Muscle of back (tissue), 11 donors: ENCODE measurements around the gene WDFY3. TPM values are rescaled to one million over a fixed set of nuclear protein-coding genes. Genes with fewer than 3 reads are reported as not detected.
A peak's percentile ranks its signal among the peaks of the same experiment; 100 is the strongest.
"Not testable (repeated sequence)": the region's sequence is repeated elsewhere in the genome, so short reads cannot be mapped to it uniquely, and the experiment has no call there.

Source experiments
- DNase-seq, 3 donors: peaks; one replicate each; pipeline versions ENCODE4 v3.0.0 to v3.0.0-alpha.2; 2013
- polyA plus RNA-seq, 10 donors: library from polyadenylated mRNA; unstranded; fragments of 120-200 nt; gene quantifications; one replicate each; pipeline ENCODE4 v1.2.1, GENCODE V29; 2013; ENCODE audit not compliant: insufficient read length in 10 of 10

WDFY3 gene
- polyA plus RNA-seq, 10 donors = 17.1 to 25.0 (median 22.3) TPM

DNA sequence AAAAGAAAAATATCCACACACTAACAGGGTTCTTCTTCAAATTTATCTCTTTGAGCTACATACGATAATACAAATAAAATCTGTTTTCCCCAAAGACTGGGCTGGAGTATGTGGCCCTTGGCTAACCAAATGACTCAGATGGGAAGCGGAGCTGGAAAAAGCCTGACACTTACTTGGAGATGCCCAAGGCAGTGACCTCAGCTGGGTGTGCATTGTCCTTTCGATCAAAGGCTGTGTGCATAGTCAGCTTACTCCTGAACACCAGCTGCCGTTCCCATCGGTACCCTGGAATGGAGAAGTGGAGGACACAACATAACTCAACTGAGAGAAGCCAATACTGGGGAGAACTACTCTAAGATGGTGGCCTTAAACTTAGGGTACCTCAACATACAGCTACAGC lies 288.5 kb downstream of the WDFY3 start:
- no peak for DNase-seq

DNA sequence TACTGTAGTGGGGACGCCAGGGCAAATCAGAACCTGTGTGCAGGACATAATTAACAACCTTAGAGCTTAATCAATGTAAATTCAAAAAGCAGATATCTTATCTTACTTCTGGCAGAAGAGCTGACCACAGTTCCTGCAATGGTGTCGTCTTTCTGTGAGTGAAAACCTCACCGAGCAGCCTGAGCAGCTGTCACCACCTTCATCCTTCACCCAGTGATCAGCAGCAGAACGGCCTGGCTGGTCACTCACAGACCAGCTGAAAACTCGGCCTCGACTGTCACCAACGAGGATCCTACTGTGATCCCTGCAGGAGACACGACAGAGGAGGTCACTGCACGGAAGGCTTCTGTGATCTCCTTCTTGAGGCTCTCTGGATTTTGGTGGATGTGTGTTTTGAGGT lies 289.4 kb downstream of the WDFY3 start:
- DNase-seq = no peak

DNA sequence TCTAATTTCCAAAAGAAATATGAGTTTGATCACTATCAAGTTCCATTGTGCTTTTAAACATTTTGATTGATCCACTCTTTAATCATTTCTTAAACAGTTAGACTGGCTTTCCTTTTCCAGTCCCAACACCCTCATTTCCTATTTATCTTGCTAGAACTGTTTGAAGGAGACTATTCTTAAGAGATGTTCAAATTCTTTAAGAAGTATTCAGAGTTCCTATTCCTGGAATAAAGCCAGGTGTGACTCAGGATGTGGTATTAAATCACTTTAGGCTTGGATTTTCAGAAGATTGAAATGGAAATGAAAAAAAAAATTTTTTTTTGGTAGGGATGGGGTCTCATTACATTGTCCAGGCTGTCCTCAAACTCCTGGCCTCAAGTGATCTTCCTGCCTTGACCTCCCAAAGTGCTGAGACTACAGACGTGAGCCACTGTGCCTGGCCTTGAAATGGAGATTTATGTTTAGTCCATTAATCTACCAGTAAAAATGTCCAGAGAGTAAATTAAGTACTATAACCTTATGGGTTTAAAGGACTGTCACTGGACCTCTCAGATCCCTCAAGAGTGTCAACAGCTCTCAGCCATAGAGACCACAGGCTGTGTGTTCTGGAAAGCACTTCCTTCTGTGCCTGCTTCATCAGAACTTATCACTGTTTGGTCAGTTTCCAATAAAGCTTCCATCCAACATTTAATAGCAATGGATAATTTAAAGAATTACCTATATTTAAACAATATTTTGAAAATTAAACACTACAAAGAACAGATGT lies 292.8 kb downstream of the WDFY3 start:
- peak in 1 of 3 donors; percentile 79 for DNase-seq

DNA sequence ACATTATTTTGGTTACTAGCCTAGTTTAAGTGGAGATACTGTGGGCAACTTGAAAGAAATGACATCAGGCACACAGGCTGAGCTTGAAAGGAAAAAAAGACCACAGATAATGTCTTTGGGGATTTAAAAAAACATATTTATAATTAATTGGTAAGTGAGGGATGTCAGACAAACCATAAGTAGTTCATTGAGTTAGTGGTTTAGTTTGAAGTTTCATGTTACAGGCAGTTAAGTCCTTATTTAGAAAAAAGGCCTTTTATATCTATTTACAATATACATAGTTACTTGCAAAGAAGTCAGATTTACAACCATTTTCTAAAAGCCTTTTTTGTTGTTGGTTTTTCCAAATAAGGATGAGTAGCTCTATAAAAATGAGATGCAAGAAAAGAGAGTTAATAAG lies 294.3 kb downstream of the WDFY3 start:
- DNase-seq = no peak

DNA sequence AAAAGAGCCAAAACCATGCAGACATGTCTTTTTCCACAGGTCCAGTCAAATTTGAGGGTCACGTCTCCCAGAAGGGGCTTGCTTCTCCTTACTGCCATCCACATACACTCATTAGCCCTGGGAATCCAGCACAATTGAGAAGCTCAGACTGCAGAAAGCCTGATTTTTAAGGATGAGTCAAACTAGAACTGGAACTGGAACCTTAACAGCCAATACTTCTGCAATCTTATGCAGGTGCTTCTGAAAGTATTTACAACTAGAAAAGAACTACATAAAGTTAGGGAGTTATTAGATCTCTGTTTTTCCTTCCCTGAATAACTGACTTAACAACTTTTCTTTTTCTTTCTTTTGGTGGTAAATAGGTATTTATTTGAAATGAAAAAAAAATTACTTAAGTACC lies 297.3 kb downstream of the WDFY3 start:
- DNase-seq = no peak

DNA sequence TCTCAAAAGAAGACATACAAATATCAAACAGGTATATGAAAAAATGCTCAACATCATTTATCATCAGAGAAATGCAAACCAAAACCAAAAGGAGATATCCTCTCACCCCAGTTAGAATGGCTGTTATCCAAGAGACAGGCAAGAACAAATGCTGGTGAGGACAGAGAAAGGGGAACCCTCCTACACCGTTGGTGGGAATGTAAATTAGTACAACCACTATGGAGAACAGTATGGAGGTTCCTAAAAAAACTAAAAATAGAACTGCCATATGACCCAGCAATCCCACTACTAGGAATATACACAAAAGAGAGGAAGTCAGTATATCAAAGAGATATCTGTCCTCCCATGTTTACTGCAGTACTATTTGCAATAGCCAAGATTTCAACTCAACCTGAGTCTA lies 300.1 kb downstream of the WDFY3 start:
- no peak for DNase-seq

DNA sequence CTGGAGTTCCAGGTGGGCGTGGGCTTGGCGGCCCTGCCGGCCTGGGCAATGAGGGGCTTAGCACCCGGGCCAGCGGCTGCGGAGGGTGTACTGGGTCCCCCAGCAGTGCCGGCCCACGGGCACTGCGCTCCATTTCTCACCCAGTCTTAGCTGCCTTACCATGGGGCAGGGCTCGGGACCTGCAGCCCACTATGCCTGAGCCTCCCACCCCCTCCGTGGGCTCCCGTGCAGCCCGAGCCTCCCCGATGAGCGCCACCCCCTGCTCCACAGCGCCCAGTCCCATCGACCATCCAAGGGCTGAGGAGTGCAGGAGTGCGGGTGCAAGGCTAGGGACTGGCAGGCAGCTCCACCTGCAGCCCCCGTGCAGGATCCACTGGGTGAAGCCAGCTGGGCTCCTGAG lies 301.7 kb downstream of the WDFY3 start:
- not testable (repeated sequence) for DNase-seq

DNA sequence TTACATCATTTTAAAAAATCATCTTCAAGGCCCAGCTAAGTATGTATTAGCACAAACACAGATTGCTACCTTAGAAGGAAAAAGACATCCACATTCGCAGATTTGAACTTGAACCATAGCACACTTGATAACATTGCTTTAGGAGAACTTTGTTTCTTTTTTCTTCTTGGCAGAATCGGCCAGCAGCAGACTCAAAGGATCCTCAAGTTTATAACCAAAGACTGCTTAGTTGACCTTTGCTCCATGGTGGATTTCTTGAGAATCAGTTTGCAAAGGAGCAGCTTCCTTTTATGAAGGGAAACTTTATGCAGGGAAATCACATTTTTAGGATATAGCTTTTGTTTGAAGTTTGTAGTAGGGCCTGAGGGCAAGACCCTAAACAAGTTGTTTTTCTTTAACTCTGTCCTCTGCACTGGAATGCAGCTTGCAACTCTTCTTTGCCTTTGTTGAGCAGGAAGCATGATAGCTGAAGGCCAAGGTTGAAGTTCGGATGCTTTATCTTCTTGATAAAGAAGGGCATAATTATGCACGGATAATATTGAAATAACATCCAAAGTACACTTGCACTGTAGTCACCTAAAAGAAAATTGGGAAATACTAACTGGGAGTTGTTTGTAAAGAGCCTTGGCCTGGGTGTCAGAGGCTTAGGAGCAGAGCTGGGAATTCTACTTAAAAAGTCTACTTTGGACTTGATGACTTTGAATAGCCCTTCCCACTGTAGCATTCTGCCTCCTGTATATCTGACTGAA lies 305.1 kb downstream of the WDFY3 start:
- DNase-seq = no peak

DNA sequence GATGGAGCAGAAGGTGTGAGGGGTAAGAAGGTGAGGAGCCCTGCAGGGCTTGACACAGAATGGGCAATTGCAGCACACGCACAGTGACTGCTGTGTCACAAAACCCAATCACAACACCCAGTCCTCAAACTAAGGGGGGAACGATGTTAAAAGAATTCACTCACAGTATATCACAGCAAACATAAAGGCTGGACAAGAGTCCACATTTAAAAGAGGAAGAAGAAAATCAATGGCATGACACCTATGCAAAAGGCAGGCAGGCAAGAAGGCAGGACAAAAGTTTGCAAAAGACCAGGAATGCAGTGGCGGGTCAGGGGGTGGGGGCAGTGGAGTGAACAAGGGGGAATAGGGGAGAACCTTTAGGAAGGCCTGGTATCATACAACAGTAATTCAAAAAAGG lies 305.9 kb downstream of the WDFY3 start:
- DNase-seq = no peak

DNA sequence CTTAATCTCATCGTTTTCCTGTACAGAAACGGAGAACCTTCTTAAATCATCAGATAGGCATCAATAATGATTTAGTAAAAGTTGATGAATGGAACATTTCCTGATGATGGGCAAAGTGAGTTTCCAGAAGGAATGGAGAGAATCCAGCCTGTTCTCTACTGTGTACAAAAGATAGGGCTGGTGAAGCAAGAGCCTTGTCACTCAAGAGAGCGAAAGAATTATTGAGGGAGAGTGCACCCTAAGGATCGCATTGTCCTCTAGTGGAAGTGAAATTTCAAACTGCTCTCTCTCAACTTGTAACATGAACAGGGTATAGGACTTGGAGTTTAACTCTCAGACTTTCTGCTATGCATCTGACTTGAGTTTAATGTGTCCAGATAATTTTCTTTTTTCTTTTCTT lies 314.0 kb downstream of the WDFY3 start:
- DNase-seq = no peak

DNA sequence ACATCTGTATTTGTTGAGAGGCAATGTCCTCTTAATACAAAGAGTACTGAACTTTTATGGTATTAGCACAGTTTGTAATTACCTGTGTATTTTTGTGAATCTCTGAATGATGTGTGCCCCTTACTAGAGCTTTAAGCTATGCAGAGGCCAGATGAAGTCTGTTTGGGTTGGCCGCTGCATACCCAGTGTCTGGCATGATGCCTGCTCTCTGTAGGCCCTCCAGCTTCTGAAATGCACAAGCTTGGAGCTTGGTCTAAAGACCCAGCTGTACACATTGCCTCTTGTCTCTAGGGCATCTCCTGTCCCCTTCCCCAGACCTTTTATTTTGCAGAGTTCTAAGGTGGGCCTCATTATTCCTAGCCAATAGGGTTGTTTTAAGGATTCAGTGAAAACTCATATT lies 315.0 kb downstream of the WDFY3 start:
- no peak for DNase-seq

DNA sequence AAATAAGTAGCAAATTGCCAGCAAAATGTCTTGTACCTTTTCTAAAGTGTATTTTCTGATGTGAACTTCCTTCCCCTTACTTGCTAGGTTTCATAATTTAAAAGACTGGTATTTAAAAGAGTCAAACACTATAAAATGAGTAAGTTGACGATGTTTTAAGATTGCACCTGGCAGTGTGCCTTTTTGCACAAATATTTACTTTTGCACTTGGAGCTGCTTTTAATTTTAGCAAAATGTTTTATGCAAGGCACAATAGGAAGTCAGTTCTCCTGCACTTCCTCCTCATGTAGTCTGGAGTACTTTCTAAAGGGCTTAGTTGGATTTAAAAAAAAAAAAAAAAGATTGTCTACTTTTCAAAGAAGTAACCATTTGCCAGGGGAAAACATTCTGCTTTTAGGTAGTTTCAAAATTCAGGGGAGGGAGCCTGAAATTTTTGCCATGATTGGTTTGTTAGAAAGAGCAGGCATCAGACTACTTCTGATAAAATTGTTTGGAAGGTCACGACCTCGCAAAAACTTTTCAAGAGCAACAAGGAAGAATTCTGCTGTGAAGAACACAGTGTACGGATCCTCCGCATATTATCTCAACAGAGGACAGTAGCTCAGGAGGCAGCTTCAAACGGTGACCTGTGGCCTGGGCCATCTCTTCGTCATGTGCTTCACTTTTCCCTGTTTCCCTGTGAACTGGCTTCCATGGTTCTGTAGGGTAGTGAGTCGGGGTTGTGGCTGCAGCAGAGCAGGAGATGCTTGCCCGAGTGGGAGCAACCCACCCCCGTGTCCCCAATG lies 317.4 kb downstream of the WDFY3 start:
- no peak for DNase-seq

DNA sequence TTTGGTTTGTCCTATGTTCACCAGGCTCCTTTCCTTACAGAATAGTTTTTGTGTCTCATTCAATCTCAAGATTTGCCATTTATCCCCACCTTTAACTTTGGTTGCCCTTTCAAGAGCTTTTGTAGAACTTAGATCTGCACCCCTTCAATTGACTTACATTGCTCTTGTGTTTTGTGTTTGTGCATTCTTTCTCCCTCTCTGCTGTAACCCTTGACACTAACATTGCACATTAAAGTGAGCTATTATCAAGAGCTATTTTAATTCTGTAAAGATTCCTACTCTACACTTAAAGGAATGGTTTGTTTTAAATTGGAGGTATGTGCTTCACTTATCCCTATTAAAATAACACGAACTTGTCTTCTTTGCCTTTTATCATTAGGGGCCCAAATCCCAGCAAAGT lies 318.3 kb downstream of the WDFY3 start:
- no peak for DNase-seq

DNA sequence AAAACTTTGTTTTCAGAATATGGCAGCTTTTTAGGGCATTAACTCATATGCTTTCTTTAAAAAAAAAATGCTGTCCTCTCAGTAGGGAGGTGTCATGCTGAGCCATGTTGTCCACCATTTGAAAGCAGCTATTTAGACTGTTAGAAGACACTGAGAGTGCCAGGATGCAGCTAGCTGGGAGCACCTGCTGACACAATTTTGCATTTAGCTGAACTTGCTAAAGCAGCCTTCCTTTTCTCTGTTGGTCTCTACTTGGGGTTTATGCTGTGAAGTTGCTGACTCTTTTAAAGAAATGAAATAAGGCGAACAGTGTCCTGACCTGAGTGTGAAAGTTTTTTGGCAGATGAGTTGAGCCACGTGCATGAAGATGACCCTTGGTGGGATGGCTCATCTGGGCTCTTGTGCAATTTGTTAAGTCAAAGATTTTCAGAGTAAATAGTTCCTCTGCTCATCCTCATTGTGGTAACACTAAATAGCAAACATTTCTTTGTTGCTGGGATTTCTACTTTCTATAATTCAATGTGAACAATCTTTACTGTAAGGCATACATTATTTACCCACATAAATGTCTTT lies 319.1 kb downstream of the WDFY3 start:
- DNase-seq = peak in 2 of 3 donors; percentile 2 to 6

DNA sequence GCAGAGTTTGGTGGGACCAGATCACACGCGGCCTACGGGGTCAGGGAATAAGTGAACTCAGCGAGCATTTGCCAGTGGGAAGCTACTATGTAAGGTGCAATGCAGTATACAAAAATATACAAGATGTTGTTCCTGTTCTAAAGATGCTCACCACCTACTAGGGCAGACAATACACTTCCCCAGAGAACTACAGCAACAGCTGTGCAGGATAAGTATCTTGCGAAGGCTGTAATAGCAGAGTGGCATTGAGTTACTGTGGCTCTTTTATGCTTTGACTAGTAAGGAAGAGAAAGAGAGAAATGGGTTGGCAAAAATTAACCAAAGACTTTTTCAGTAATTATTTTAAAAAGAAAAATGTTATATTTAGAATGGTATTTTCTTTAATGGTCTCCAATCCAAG lies 322.4 kb downstream of the WDFY3 start:
- no peak for DNase-seq

DNA sequence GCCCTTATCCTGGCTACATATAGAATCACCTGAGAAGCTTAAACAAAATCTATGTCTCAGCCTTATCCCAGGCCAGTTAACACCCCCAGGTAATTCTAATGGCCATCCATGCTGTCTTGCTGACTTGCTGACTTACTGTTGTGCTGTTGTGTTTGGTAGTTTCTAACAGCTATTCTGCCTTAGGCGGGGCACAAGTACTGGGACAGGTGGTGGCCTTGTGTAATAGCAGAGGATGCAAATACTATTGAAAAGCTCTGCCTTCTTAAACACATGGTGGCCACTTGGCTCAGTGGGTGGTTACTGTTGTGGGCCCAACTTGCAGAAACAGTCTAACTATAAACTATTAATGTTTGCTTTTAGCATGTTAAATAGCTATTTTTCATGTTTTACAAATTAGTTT lies 327.3 kb downstream of the WDFY3 start:
- no peak for DNase-seq

DNA sequence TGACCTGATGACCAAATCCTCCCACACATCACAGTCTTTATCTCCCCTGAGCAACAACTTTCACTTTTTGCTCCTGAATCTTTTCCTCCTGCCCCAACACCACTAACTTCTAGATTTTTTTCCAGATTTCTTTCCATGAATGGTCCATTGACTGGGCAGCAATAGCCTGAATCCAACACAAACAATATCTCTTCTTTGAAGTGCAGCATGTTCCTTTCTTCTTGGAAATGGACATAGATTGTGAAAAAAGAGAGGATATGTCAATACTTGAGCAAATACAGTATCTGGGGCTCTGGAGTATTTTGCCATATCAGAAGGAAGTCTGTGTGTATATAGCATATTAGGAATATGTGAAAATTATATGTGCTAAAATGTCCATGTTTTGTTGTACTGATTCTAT lies 328.4 kb downstream of the WDFY3 start:
- DNase-seq = no peak

DNA sequence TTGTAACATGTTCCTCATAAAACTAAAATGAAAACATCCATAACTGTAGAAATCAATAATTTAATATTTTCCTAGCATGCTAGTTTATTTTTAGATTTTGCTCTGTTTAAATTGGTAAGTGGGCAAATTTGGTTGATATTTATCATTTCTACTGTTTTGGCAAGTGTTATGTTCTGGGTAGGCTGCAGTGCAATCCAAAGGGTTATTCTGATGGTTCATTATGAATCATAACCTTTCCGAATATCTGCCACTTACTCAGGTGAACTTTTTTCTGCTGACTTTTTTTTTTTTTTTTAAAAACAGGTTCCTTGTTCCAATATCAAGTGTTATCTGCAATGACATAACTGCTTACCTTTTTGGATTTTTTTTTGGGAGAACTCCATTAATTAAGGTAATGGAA lies 331.5 kb downstream of the WDFY3 start:
- DNase-seq = no peak

DNA sequence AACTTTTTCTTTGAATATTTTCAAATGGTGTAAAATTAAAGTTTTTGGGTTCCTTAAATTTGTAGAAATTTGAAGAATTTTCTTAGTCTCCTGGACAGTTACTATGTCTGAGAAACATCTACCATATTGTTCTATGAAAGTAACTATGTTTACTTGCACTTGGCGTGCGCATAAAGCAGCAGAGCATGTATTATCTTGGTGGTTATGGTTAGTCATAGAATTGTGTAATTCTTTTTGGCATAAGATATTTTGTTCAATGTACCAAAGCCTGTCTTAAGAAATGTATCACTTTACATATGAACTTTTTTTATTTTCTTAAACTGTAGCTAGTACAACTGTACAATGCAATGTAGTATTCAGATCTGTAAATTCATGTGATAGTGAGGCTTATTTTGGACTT lies 334.4 kb downstream of the WDFY3 start:
- peak in 1 of 3 donors; percentile 7 for DNase-seq

DNA sequence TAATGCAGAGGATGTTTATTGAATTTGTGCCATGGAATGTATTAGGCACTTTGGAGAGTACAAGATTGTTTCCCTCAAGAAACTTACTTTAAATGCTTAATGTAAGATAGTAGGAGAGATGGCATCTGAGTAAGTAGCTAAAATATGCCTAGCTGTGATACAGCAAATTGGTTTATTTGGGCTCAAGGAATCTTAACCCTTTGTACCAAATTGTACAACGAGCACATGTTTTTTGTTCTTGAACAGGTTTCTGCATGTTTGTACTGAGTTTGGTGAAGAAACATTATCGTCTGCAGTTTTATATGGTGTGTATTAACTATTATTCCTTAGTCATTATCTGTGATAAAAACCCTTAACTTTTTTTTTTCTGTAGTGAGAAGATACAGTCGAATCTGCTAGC lies 334.9 kb downstream of the WDFY3 start:
- no peak for DNase-seq

DNA sequence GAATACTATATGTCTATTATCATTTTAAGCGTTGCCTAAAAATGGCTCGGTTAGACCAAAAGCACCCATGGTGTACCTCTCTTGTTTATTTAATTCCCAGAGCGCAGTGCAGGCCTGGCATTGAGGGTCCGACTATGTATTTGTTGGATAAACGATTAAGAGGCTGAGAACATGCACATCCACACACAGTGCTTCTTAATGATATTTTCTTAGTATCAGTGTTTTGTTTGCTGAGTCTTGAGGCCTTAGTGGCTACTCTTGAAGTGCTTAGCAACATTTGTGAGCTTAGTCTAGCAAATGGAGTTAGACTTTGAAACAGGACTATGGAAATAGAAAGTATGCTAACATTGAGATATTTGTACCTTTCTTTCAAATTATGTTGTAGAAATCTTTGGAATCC lies 339.8 kb downstream of the WDFY3 start:
- no peak for DNase-seq

DNA sequence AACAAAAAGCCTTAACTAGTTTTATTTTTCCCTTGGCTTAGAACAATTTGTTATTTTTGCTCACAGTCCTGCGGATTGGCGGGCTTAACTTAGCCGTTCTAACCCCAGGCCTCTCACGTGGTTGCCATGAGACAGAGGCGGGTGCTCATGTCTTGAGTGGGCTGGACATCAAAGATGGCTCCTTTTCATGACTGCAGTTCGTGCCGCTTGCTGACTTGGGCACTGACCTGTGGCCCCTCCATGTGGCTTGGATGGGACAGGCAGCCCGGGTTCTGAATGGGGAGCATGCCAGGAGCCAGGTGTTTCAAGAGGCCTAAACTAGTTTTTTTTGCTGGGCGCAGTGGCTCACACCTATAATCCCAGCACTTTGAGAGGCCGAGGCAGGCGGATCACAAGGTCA lies 342.8 kb downstream of the WDFY3 start:
- no peak for DNase-seq
